Activated CD4-positive, alpha-beta T cell treated with anti-CD3 and anti-CD28 coated beads, Interleukin-2, amount 50 U/mL, for 24 hours (primary cell): ENCODE results near the gene CLSTN2.

Experiments
- DNase-seq, 2 donors: peaks; one replicate each; pipeline ENCODE4 v3.0.0-alpha.2; 2020; ENCODE audit warnings: low read depth in 1 of 2, low spot score in 1 of 2

The CLSTN2 gene

DNA sequence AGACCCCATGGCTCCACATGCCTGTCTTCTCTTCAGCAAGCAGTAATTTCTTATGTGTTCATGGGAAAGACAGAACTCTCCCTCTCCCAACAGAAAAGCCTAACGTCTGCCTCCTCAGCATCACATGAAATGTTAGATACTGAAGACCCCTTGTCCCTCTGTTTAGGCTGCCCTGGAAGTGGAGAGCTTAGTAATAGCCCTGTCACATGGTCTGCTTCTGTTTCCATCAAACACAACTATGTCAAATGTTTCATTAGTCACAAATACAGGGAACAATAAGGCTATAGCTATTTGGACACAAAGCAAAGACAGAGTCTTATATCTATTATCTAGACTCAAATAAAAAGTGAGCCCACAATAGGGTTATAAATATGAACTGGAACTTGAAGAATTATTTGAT lies 552.6 kb downstream of the CLSTN2 start:
- DNase-seq, result no peak

- no peak for DNase-seq
Observed at GRCh38 chr3:140493271-140493670, 558.3 kb downstream of the CLSTN2 start.

- DNase-seq, result no peak
Observed at GRCh38 chr3:140494970-140495369, 560.0 kb downstream of the CLSTN2 start.

GRCh38 chr3:140497331-140497730 lies 562.3 kb downstream of the CLSTN2 start:
- no peak for DNase-seq

GRCh38 chr3:140499114-140499757 lies 564.3 kb downstream of the CLSTN2 start:
- no peak for DNase-seq

DNA sequence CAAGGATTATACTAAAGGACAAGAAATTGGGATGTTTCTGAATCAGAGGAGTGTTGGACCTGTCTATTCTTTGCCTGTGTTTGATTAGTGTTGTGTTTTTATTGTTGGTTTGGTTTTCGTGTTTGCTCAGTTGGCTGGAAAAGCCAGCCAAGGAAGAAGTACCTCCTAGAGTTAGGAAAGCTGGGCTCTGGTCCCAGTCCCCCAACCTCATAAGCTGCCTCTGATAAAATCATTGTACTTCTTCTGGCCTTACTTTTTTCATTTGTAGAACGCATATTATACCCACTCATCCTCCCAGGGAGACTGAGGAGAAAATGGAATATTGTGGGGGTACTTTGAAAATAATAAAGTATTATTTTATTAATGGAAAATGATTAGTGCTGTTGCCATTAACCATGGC lies 565.5 kb downstream of the CLSTN2 start:
- DNase-seq, result no peak

DNA sequence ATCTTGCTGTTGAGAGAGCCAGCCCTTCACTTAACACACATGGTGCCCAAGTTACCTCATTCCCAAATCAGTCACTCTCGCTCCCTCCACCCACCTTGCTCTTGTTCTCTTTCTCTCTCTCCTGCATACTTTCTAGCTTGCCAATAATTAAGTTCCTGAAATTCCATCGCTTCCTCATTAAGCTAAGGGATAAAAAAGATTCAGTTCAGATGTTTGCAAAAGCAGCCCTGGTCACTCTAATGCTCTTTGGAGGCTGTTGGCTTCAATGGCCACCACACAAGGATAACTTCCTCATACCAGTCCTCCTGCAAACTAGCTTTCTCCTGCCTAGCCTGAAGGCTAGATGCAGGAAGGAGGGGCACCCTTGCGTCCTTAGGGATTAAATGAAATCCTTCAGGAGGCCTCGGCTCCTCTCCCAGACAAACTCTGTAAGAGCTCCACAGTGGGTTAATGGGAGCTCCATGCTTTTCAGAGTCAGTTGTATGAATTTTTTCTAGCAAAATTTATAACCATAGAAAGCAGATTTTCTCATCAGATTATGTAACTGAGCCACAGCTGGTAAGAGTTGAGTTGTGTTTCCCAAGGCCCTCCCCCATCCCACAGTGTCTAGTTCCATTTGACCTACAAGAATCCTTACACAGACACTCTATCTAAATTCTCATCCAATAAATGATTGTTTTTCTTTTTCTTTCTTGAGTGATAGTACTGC lies 566.2 kb downstream of the CLSTN2 start:
- DNase-seq, result no peak

GRCh38 chr3:140501770-140502364 lies 566.9 kb downstream of the CLSTN2 start:
- DNase-seq, result no peak

GRCh38 chr3:140505213-140505612 lies 570.2 kb downstream of the CLSTN2 start:
- DNase-seq, result no peak

- no peak for DNase-seq
Observed at GRCh38 chr3:140505876-140506275, 570.9 kb downstream of the CLSTN2 start.

DNA sequence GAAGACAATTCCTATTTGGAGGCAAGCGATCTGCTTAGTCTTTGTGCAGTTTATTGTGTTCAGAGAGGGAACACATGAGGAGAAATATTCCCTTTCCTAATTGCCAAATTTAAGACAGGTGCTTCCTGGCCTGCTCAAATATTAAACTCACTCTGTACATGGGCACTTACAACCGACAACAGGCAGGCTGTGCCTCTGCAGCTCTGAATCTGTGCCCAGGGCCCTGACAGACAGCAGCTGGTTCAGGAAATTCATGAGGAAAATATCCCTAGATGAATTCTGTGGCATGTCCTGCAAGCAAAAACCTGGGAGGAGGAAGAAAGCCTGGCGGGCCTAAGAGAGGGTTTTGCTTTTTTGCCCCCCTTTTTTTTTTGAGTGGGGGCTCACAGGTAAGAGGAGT lies 573.6 kb downstream of the CLSTN2 start:
- no peak for DNase-seq

- DNase-seq, result no peak
Observed at GRCh38 chr3:140509534-140509933, 574.5 kb downstream of the CLSTN2 start.

GRCh38 chr3:140510303-140510861 lies 575.4 kb downstream of the CLSTN2 start:
- DNase-seq, result no peak

- DNase-seq, result no peak
Observed at GRCh38 chr3:140521751-140522445, 586.9 kb downstream of the CLSTN2 start.

- DNase-seq, result no peak
Observed at GRCh38 chr3:140522653-140523380, 587.8 kb downstream of the CLSTN2 start.

- no peak for DNase-seq
Observed at GRCh38 chr3:140523600-140523999, 588.6 kb downstream of the CLSTN2 start.

GRCh38 chr3:140527156-140527555 lies 592.2 kb downstream of the CLSTN2 start:
- no peak for DNase-seq

DNA sequence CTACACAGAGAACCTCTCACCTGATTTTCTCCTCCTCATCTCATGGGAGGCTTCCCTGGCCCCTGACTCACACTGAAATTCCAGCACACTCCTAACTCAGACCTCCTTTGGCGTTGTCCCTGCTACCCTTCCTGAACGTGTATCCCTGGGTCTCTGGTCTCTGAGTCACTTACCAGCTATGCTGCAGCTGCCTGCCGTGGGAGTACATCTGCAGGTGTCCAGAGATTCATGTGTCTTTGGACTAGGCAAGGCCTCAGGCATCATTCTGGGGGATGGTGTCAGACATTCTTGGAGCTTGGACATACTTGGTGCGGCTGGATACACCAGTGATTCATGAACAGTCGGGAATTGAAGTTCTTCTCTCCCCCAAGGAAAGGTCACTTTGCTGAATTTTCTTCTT lies 594.1 kb downstream of the CLSTN2 start:
- no peak for DNase-seq

DNA sequence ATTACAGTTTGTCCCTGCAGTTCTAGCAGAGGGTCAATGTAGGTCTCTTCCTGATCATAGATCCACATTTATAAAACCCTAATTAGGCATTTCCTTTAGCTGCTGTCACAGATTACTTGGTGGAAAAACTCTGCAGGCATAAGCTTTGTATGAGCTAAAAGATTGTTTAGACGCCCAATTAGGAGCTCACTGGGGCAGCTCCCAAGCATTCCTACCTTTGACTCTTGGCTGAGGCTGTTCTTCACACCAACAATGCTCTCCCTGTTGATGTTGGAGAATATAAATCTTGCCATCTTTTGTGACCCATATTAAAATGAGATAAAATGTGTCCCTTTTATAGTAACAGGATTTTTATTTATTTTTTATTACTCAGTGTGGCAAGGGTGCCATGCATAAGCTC lies 594.6 kb downstream of the CLSTN2 start:
- DNase-seq, result no peak

DNA sequence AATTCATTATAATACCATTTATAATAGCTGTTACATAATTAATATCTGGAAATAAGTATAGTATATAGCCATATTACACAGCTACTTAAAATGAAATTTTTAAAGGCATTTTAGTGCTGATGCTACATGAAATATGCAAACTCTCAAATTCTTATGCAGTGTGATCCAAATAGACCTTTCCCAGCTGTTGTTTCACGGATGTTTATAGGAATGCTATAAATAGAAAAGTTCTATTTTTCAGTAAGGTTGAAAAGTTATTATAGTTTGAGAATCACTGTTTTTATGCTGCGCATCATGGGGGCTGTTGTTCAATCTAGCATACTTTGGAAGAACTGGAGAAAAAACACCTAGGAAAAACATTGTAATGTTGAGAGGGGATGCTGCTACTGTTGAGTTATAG lies 595.1 kb downstream of the CLSTN2 start:
- DNase-seq, result no peak

DNA sequence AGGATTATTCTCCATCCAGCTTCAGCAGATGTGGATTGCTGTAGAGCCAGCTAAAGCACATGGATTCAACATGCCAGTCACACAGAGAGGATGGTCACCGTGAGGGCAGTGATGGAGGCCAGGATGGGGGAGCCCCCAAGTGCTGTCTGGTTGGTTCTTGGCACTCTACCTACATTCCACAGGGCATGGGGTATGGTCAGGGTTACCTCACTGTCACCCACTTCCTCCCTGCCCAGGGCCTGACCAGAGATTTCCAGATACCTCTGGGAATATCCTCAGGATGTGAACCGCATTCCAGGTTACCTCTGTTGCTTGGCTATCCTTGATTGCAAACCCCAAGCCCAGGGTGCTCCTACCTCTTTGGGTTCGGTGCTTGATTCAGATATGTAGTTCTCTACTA lies 595.6 kb downstream of the CLSTN2 start:
- DNase-seq, result no peak
